H1 (cell line): ENCODE results near the gene KCNMA1. TPM values are rescaled to one million over a fixed set of nuclear protein-coding genes. Genes with fewer than 3 reads are reported as not detected.

Source experiments
- CTCF ChIA-PET: fragments of 300-600 bp; sonication (Branson Sonifier 250); formaldehyde crosslinking; loops from one replicate; lab custom pipeline; 2021; ENCODE audit not compliant: partially characterized antibody; lab: Charles Lee
- POLR2A ChIA-PET: fragments of 300-600 bp; sonication (Branson Sonifier 250); formaldehyde crosslinking; loops from one replicate; lab custom pipeline; 2021; ENCODE audit warnings: inconsistent platforms; ENCODE audit not compliant: partially characterized antibody; lab: Charles Lee
- DNase-seq, 2 experiments: peaks; one replicate each; pipeline versions ENCODE4 v3.0.0 to v3.0.0-alpha.2; 2010 to 2022; ENCODE audit warnings: low spot score in 2 of 2, low read depth in 1 of 2, mixed read lengths in 1 of 2
- FAIRE-seq: peaks from 2 replicates; lab custom pipeline; 2011; peaks lifted over from hg19 to GRCh38; lab: Jason Lieb, UNC
- H2AFZ ChIP-seq: 2 replicates; pipeline ENCODE4 v1.8.1; 2012; ENCODE audit warnings: low read length, inconsistent platforms
- H2AK5ac ChIP-seq: 2 replicates; pipeline ENCODE4 v1.6.1; 2013; ENCODE audit warnings: low read depth, low read length
- H2BK120ac ChIP-seq: replicated peaks from 2 replicates; pipeline ENCODE3; 2013; ENCODE audit warnings: low read depth, low read length, inconsistent platforms
- H2BK12ac ChIP-seq: 2 replicates; pipeline ENCODE4 v1.6.1; 2013; ENCODE audit warnings: low read depth, low read length
- H2BK15ac ChIP-seq: 2 replicates; pipeline ENCODE4 v1.6.1; 2013; ENCODE audit warnings: low read length
- H2BK20ac ChIP-seq: 2 replicates; pipeline ENCODE4 v1.6.1; 2013; ENCODE audit warnings: low read length
- H2BK5ac ChIP-seq: 2 replicates; pipeline ENCODE4 v1.6.1; 2013; ENCODE audit warnings: low read depth, low read length
- H3K14ac ChIP-seq: 2 replicates; pipeline ENCODE4 v1.6.1; 2013; ENCODE audit warnings: inconsistent platforms; ENCODE audit not compliant: insufficient read length
- H3K18ac ChIP-seq: 2 replicates; pipeline ENCODE4 v1.6.1; 2013; ENCODE audit warnings: low read length; ENCODE audit errors: extremely low read depth
- H3K23ac ChIP-seq: 2 replicates; pipeline ENCODE4 v1.6.1; 2013; ENCODE audit warnings: inconsistent platforms; ENCODE audit not compliant: insufficient read length
- H3K23me2 ChIP-seq: 2 replicates; pipeline ENCODE4 v1.6.1; 2013; ENCODE audit warnings: low read depth, low read length
- H3K27ac ChIP-seq: 2 replicates; pipeline ENCODE4 v1.6.1; 2011; ENCODE audit warnings: low read depth, low read length, inconsistent platforms
- H3K27me3 ChIP-seq, 4 experiments: replicated peaks in 1 of 4; 1 replicate in 1 of 4; 2 replicates in 3 of 4; pipeline versions ENCODE4 v1.6.1 to v1.8.1; 2011 to 2013; ENCODE audit warnings: low read length in 3 of 4, mild to moderate bottlenecking in 3 of 4, inconsistent platforms in 2 of 4, mixed read lengths in 2 of 4, moderate library complexity in 1 of 4; ENCODE audit not compliant: control insufficient read depth in 3 of 4, insufficient read depth in 3 of 4; ENCODE audit errors: extremely low read depth in 1 of 4
- H3K36me3 ChIP-seq, 4 experiments: 2 replicates each; pipeline versions ENCODE4 v1.6.1 to v1.8.1; 2011 to 2013; ENCODE audit warnings: mild to moderate bottlenecking in 4 of 4, low read length in 3 of 4, moderate library complexity in 2 of 4, control low read depth in 1 of 4, inconsistent platforms in 1 of 4; ENCODE audit not compliant: insufficient read depth in 4 of 4, control insufficient read depth in 2 of 4
- H3K4ac ChIP-seq: replicated peaks from 2 replicates; pipeline ENCODE3; 2013; ENCODE audit warnings: low read length, low read depth, mixed read lengths, inconsistent platforms; ENCODE audit not compliant: insufficient read length
- H3K4me1 ChIP-seq, 4 experiments: replicated peaks in 1 of 4; 1 replicate in 1 of 4; 2 replicates in 3 of 4; pipeline versions ENCODE4 v1.6.1 to v1.8.1; 2011 to 2013; ENCODE audit warnings: low read length in 3 of 4, inconsistent platforms in 2 of 4, mixed read lengths in 1 of 4; ENCODE audit not compliant: insufficient read depth in 4 of 4, control insufficient read depth in 3 of 4
- H3K4me2 ChIP-seq, 2 experiments: 2 replicates each; pipeline versions ENCODE4 v1.6.1 to v1.8.1; 2011 to 2013; ENCODE audit warnings: low read depth in 2 of 2, low read length in 2 of 2, control low read depth in 1 of 2, inconsistent platforms in 1 of 2, mild to moderate bottlenecking in 1 of 2; ENCODE audit not compliant: insufficient read depth in 1 of 2
- H3K4me3 ChIP-seq, 4 experiments: fragments of 200-600, 300-600 bp in 1 of 4; sonication (generic), shearing (Covaris generic), sonication (Bioruptor Twin) in 1 of 4; 2 replicates each; pipeline versions ENCODE4 v1.5.1 to v1.8.1; 2011 to 2016; ENCODE audit warnings: low read length in 4 of 4, low read depth in 3 of 4, control low read depth in 2 of 4, inconsistent platforms in 2 of 4, mild to moderate bottlenecking in 2 of 4, mixed read lengths in 1 of 4, moderate library complexity in 1 of 4; ENCODE audit not compliant: insufficient read depth in 2 of 4; ENCODE audit errors: extremely low read depth in 1 of 4
- H3K56ac ChIP-seq: replicated peaks from 2 replicates; pipeline ENCODE3; 2013; ENCODE audit warnings: low read depth, mild to moderate bottlenecking, mixed read lengths, low read length, inconsistent platforms; ENCODE audit not compliant: insufficient read length
- H3K79me1 ChIP-seq: 2 replicates; pipeline ENCODE4 v1.6.1; 2013; ENCODE audit warnings: low read depth, low read length, control low read depth
- H3K79me2 ChIP-seq, 2 experiments: 2 replicates each; pipeline versions ENCODE4 v1.6.1 to v1.8.1; 2012 to 2013; ENCODE audit warnings: low read length in 2 of 2, mild to moderate bottlenecking in 2 of 2, inconsistent platforms in 1 of 2; ENCODE audit not compliant: insufficient read depth in 2 of 2, control insufficient read depth in 1 of 2
- H3K9ac ChIP-seq, 4 experiments: replicated peaks in 1 of 4; 1 replicate in 1 of 4; 2 replicates in 3 of 4; pipeline versions ENCODE4 v1.6.1 to v1.8.1; 2011 to 2013; ENCODE audit warnings: low read depth in 3 of 4, low read length in 3 of 4, control low read depth in 2 of 4, mild to moderate bottlenecking in 2 of 4, moderate library complexity in 2 of 4, inconsistent platforms in 1 of 4; ENCODE audit errors: extremely low read depth in 1 of 4
- H3K9me3 ChIP-seq, 2 experiments: 2 replicates each; pipeline versions ENCODE4 v1.6.1 to v1.8.1; 2012 to 2013; ENCODE audit warnings: mild to moderate bottlenecking in 2 of 2, moderate library complexity in 2 of 2, control low read depth in 1 of 2, inconsistent platforms in 1 of 2, low read depth in 1 of 2, low read length in 1 of 2, mixed read lengths in 1 of 2; ENCODE audit not compliant: insufficient read depth in 2 of 2
- H4K20me1 ChIP-seq, 2 experiments: replicated peaks in 1 of 2; 2 replicates each; pipeline versions ENCODE3 to v1.8.1; 2011 to 2013; ENCODE audit warnings: inconsistent platforms in 2 of 2, low read length in 2 of 2, mild to moderate bottlenecking in 1 of 2; ENCODE audit not compliant: insufficient read depth in 2 of 2, control insufficient read depth in 1 of 2
- H4K5ac ChIP-seq: 2 replicates; pipeline ENCODE4 v1.6.1; 2013; ENCODE audit warnings: low read length, low read depth, mixed read lengths, inconsistent platforms; ENCODE audit not compliant: insufficient read length
- H4K8ac ChIP-seq: 2 replicates; pipeline ENCODE4 v1.8.0; 2013; ENCODE audit warnings: mild to moderate bottlenecking, moderate library complexity, low read length, inconsistent platforms; ENCODE audit not compliant: insufficient read depth; ENCODE audit errors: extremely low read depth
- H4K91ac ChIP-seq: replicated peaks from 2 replicates; pipeline ENCODE3; 2013; ENCODE audit warnings: low read length, mixed read lengths, inconsistent platforms; ENCODE audit not compliant: insufficient read length
- CREB1 ChIP-seq: IDR thresholded peaks from 2 replicates; pipeline ENCODE4 v1.6.1; 2012; ENCODE audit warnings: inconsistent platforms
- E2F6 ChIP-seq: IDR thresholded peaks from 2 replicates; pipeline ENCODE4 v1.6.1; 2012; ENCODE audit warnings: inconsistent platforms
- HDAC6 ChIP-seq: IDR thresholded peaks from one replicate; pipeline ENCODE4 v1.7.1; 2012; ENCODE audit warnings: low read depth, mild to moderate bottlenecking, inconsistent platforms, low read length, moderate library complexity
- JUN ChIP-seq: IDR thresholded peaks from 2 replicates; pipeline ENCODE4 v1.6.1; 2011; ENCODE audit warnings: low read depth, mild to moderate bottlenecking, improper control_type of control experiment, low read length
- KDM1A ChIP-seq: fragments of 200-600, 300-600 bp; sonication (generic); IDR thresholded peaks from 2 replicates; pipeline ENCODE4 v1.7.1; 2016; ENCODE audit warnings: mild to moderate bottlenecking, low read length, borderline replicate concordance
- NANOG ChIP-seq: IDR thresholded peaks from 2 replicates; pipeline ENCODE4 v1.6.1; 2011; ENCODE audit warnings: low read length, low read depth, mild to moderate bottlenecking, inconsistent platforms; ENCODE audit not compliant: insufficient read depth, poor library complexity, severe bottlenecking
- PHF8 ChIP-seq: fragments of 200-600 bp; sonication (generic); conservative IDR thresholded peaks from 2 replicates; pipeline ENCODE4 v1.7.1; 2012; ENCODE audit warnings: low read depth, mild to moderate bottlenecking, inconsistent platforms, low read length, moderate library complexity
- SIN3A ChIP-seq, 2 experiments: IDR thresholded peaks in 1 of 2; conservative IDR thresholded peaks in 1 of 2; 2 replicates each; pipeline ENCODE4 v1.6.1; 2011 to 2012; ENCODE audit warnings: low read length in 2 of 2, improper control_type of control experiment in 1 of 2, low read depth in 1 of 2, mild to moderate bottlenecking in 1 of 2
- SIRT6 ChIP-seq: IDR thresholded peaks from one replicate; pipeline ENCODE4 v1.7.1; 2012; ENCODE audit warnings: low read length, inconsistent platforms
- SP4 ChIP-seq: IDR thresholded peaks from 2 replicates; pipeline ENCODE4 v1.6.1; 2012; ENCODE audit warnings: low read length, inconsistent platforms
- SRF ChIP-seq: IDR thresholded peaks from 2 replicates; pipeline ENCODE4 v1.6.1; 2011; ENCODE audit warnings: mild to moderate bottlenecking, low read depth, low read length, moderate library complexity
- TAF7 ChIP-seq: optimal IDR thresholded peaks from 2 replicates; pipeline ENCODE3; 2011; ENCODE audit warnings: low read depth, mild to moderate bottlenecking, inconsistent platforms, low read length, moderate library complexity, borderline replicate concordance
- TBP ChIP-seq: IDR thresholded peaks from 2 replicates; pipeline ENCODE4 v1.6.1; 2011; ENCODE audit warnings: low read depth, low read length, improper control_type of control experiment
- YY1 ChIP-seq: IDR thresholded peaks from 2 replicates; pipeline ENCODE4 v1.6.1; 2011; ENCODE audit warnings: low read depth, mild to moderate bottlenecking, low read length
- WGBS, 2 experiments: shearing (Covaris generic) in 1 of 2; methylation state at CpG; one replicate each; pipeline versions ENCODE4 v1.1.6 to v1.1.7; 2013 to 2015; ENCODE audit warnings: low lambda C conversion rate in 2 of 2, mixed read lengths in 2 of 2, inconsistent platforms in 1 of 2, low coverage in 1 of 2, missing lambda C conversion rate in 1 of 2; ENCODE audit not compliant: insufficient replicate concordance in 2 of 2, insufficient coverage in 1 of 2, insufficient read length in 1 of 2; ENCODE audit errors: extremely low coverage in 1 of 2, missing lambda C conversion rate in 1 of 2; 5-methylcytosine and 5-hydroxymethylcytosine counted together
- polyA plus RNA-seq, 7 experiments: library from polyadenylated mRNA; depleted of rRNA in 3 of 7; stranded (reverse) in 5 of 7; unstranded in 2 of 7; fragments of >200 nt in 5 of 7; fragments of 200-250 nt in 2 of 7; gene quantifications; 1 replicate in 5 of 7; 2 replicates in 1 of 7; 4 replicates in 1 of 7; pipeline versions ENCODE4 v1.2.1 to v1.2.3, GENCODE V29; 2011 to 2013; ENCODE audit warnings: missing spikeins in 2 of 7, mixed read lengths in 2 of 7
- total RNA-seq: library from RNA; stranded (reverse); fragmentation: NEBNext Ultra II Directional; extraction: Animal tissue kit (Norgen Biotek cat#: 25700); gene quantifications from 2 replicates; pipeline ENCODE4 v1.2.1, GENCODE V29; 2021

The KCNMA1 gene
- total and polyA plus RNA-seq, 2 of the 8 experiments (the other 6 are each of a cell fraction or from before 2014, with no cell fraction given) = 10.2 to 11.1 TPM

DNA sequence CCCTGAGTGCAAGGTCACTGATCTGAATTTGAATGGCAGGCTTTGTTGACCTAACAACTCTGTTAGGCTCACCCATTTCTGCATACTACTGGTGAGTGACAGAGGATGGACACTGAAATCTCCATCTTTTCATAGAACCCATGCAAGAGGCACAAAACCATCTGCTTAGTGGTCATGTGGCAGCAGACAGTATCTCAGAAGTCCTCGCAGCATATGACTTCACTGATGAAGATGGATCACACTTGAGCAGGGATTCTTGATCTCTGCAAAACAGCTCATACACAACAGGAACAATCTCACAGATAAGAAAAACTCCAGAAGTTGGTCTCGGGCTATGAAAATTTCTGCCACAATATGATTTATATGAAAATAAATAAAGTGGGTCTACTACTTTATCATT, 487.9 kb downstream of the KCNMA1 start:
- H3K36me3 ChIP-seq = no peaks in the 10 kb centered on the region
- H4K5ac ChIP-seq = no peak overlapping the region
- no peaks in the 10 kb centered on the region for H3K9me3 ChIP-seq
- no peak overlapping the region for H2BK20ac ChIP-seq
- H3K4me3 ChIP-seq = no peak overlapping the region
- H2BK12ac ChIP-seq = no peak overlapping the region
- no peak overlapping the region for H2BK5ac ChIP-seq
- H3K23ac ChIP-seq = no peak overlapping the region
- H2BK15ac ChIP-seq = no peak overlapping the region
- H3K27ac ChIP-seq = no peak overlapping the region
- no peak overlapping the region for H4K8ac ChIP-seq
- FAIRE-seq (no peak), DNase-seq (no peak)
- H3K79me2 ChIP-seq = no peaks in the 10 kb centered on the region
- H3K4me1 ChIP-seq = peaks cover 4 to 14% (median 12%) of the 10 kb centered on the region in 4 experiments; a peak in 6 of 7 replicates
- 88% methylated on average over 2 of the region's 2 CpGs; no CpG with 5 or more reads in 1 of the 2 experiments for WGBS, 2 experiments
- no peaks in the 10 kb centered on the region for H3K79me1 ChIP-seq
- no peaks in the 10 kb centered on the region for H3K27me3 ChIP-seq
- H2AFZ ChIP-seq = no peak overlapping the region
- CTCF ChIA-PET = no interaction called here
- H2AK5ac ChIP-seq = no peak overlapping the region
- no peak overlapping the region for H3K4me2 ChIP-seq
- H3K18ac ChIP-seq = no peak overlapping the region
- POLR2A ChIA-PET = no interaction called here
- no peak overlapping the region for H3K4ac ChIP-seq
- no peak overlapping the region for H2BK120ac ChIP-seq
- H3K9ac ChIP-seq = no peak overlapping the region
- H3K14ac ChIP-seq = no peak overlapping the region
- H3K23me2 ChIP-seq = no peaks in the 10 kb centered on the region
- no peaks in the 10 kb centered on the region for H4K20me1 ChIP-seq
- H3K56ac ChIP-seq = no peak overlapping the region
- H4K91ac ChIP-seq = no peak overlapping the region
- no peak for TF ChIP-seq TBP
- no peak for TF ChIP-seq SRF
- no peak for TF ChIP-seq SIRT6
- no peak for TF ChIP-seq E2F6
- no peak for TF ChIP-seq KDM1A
- no peak for TF ChIP-seq JUN
- TF ChIP-seq PHF8 = no peak
- TF ChIP-seq YY1 = no peak
- no peak for TF ChIP-seq NANOG
- TF ChIP-seq CREB1 = no peak
- TF ChIP-seq TAF7 = no peak
- TF ChIP-seq SIN3A (conservative IDR thresholded peaks at IDR 0.05 in 1 of 2, IDR thresholded peaks at IDR 0.05 in 1 of 2; ENCODE audit: low read depth in 1 of 2, low read length in 2 of 2) = no peak
- TF ChIP-seq HDAC6 = no peak
- TF ChIP-seq SP4 = no peak
